GM12874 (cell line): Measurements from ENCODE around the gene CREBBP.

ENCODE experiments used
- TF ChIP-seq, protein P1 (sequence below): IDR thresholded peaks from 2 replicates; pipeline ENCODE4 v1.5.1; 2011; ENCODE audit warnings: low read depth, mild to moderate bottlenecking, control low read depth, low read length, moderate library complexity; ENCODE audit not compliant: insufficient read depth

CREBBP gene

DNA sequence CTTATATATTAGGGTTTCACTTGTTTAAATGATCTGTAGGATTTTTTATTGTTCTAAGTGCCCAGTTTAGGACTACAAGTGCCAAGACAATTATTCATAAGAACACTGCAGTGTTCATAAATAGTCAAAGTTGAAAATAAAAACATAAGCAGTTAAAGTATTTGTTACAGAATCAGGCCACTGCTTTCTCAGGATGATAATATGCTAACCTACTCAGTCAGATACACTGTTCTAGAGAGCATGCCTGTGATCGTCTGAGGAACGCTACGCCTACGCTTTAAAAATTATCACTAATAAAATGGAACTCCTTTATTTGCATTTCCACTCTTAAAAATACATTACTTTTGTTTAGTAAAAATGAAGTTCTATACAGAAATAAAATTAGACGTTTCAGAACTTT lies 125.7 kb downstream of the CREBBP start:
- TF ChIP-seq, protein P1, sequence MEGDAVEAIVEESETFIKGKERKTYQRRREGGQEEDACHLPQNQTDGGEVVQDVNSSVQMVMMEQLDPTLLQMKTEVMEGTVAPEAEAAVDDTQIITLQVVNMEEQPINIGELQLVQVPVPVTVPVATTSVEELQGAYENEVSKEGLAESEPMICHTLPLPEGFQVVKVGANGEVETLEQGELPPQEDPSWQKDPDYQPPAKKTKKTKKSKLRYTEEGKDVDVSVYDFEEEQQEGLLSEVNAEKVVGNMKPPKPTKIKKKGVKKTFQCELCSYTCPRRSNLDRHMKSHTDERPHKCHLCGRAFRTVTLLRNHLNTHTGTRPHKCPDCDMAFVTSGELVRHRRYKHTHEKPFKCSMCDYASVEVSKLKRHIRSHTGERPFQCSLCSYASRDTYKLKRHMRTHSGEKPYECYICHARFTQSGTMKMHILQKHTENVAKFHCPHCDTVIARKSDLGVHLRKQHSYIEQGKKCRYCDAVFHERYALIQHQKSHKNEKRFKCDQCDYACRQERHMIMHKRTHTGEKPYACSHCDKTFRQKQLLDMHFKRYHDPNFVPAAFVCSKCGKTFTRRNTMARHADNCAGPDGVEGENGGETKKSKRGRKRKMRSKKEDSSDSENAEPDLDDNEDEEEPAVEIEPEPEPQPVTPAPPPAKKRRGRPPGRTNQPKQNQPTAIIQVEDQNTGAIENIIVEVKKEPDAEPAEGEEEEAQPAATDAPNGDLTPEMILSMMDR, result no peak

DNA sequence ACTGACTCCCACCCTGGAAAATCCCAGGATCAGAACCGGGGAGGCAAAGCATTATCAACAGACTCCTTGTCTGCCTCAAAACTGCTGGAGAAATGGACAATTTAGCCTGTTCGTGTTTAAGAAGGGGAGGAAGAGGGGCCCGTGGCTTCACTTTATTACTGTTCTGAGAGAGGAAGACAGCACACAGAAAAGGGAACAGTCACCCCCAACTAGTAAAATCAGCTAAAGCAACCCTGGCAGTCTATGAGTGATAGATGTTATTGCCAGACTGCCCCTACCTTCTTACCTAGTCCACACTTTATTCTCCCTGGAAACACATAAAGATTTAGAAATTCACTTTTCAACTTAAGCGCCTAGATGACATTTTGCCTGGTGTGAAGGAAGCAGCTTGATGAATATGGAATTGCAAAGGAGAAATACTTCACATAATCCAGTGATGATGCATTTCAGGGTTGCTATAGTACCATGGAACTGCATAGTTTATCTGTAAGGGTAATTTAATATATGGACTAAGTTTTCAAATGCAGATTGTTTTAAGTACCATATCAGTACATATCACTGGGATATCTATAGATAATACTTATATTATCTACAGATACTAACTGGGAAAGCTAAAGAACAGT lies 126.3 kb downstream of the CREBBP start:
- TF ChIP-seq, protein P1, result no peak

DNA sequence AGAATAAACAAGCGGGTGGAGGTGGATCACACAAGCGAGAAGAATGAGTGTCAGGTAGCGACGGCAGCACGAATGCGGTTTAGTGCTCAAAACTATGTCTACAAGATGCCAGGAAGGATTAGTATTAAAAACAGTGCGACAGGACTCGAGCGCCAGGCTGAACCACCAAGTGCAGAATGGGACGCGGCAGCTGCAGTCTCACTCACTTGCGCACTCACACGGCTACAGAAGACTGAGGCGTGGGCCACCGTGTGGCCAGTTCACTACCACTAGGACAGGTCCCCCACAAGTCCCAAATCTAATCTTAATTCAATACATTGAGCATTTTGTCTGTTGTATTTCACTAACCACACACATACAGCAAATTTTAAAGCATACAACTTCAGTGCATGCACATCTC lies 127.5 kb downstream of the CREBBP start:
- TF ChIP-seq, protein P1, result no peak

DNA sequence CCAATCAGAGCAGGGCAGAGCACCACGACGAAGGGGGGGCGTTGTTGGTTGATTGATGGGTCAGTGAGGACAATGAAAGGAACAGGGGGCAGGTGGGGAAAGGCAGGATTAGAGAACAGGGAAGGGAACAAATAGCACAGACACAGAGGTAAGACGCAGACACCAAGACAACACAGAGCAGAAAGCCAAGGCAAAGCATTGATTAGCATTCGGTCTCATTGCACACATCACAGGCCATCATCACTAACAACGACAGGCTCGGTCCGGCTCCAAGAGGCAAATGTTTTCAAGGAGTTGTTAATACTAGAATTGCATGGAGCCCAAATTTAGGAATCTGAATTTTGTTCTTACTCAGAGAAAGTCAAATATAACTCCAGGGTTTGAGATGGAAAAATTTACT lies 128.6 kb downstream of the CREBBP start:
- TF ChIP-seq, protein P1, result no peak

- TF ChIP-seq, protein P1, result no peak
Measured at GRCh38 chr16:3748307-3748706, 132.2 kb downstream of the CREBBP start.

DNA sequence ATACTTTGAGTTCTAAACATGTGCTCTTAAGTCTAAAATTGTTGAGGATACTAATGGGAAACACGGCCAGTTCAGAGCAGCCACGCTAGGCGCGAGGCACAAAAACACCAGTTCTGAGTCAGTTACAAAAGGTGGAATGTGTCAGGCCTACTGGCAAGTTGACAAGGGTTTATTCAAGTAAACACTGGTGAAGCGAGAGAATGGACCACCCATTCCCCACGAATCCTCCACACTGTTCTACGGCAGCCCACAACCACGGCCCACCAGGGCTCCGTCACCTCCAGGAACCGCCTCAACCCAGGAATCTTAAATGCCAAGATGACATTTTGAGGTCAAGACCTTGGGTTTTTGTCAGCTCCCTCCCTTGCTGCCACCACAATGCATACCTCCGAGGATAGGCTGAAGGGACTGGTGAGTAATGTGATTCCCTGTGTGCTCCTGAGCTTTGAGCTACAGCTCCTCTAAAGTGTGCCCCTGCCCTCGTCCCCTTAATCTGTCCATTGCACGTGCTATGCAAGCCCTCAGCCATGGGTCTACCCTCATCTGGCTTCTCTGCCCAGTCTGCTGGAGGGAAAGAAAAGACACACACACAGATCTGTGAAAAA lies 134.7 kb downstream of the CREBBP start:
- TF ChIP-seq, protein P1, result no peak

DNA sequence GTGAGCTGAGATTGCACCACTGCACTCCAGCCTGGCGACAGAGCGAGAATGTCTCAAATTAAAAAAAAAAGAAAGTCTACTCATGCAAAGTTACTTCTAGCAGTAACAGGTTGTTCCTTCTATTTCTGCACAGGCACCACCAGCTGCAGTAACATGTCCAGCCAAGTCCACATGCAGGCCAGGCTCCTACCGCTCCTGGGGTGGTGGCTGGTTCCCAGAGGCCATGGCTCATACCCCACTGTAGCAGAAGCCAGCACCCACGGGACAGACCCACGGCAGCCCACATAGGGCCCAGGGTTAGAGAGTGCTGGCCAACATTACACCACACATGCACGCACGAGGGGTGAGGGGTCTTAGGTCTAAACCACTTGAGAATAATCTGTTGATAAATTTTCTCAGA lies 136.5 kb downstream of the CREBBP start:
- TF ChIP-seq, protein P1, result no peak

- TF ChIP-seq, protein P1, result no peak
Measured at GRCh38 chr16:3740934-3741333, 139.6 kb downstream of the CREBBP start.
